GM12864 (cell line): Measurements from ENCODE around the gene ZNF516.

Source experiments
- DNase-seq: peaks from one replicate; pipeline ENCODE4 v3.0.0-alpha.2; 2011; ENCODE audit warnings: low read depth
- H3K4me3 ChIP-seq: 2 replicates; pipeline ENCODE4 v1.5.1; 2011; ENCODE audit warnings: mild to moderate bottlenecking, low read depth, low read length, control low read depth
- CTCF ChIP-seq: IDR thresholded peaks from 2 replicates; pipeline ENCODE4 v1.5.1; 2011; ENCODE audit warnings: low read depth, mild to moderate bottlenecking, moderate library complexity, low read length, control low read depth, inconsistent platforms; ENCODE audit errors: missing control alignments

The ZNF516 gene

GRCh38 chr18:76384861-76385680 is 110.0 kb downstream of the ZNF516 start:
- no peak for TF ChIP-seq CTCF
- DNase-seq, result no peak
- H3K4me3 ChIP-seq, result no peak overlapping the region

- TF ChIP-seq CTCF, result no peak
- H3K4me3 ChIP-seq, result no peak overlapping the region
- DNase-seq, result no peak
Observed at GRCh38 chr18:76384114-76384790, 110.8 kb downstream of the ZNF516 start.

- no peak for DNase-seq
- TF ChIP-seq CTCF, result no peak
- H3K4me3 ChIP-seq, result no peak overlapping the region
Observed at GRCh38 chr18:76383636-76384035, 111.4 kb downstream of the ZNF516 start.

- no peak overlapping the region for H3K4me3 ChIP-seq
- no peak for DNase-seq
- no peak for TF ChIP-seq CTCF
Observed at GRCh38 chr18:76382275-76382674, 112.8 kb downstream of the ZNF516 start.

- DNase-seq, result no peak
- TF ChIP-seq CTCF, result peak; percentile 46
- H3K4me3 ChIP-seq, result no peak overlapping the region
Observed at GRCh38 chr18:76380791-76381405, 114.1 kb downstream of the ZNF516 start.

GRCh38 chr18:76380127-76380729 is 114.8 kb downstream of the ZNF516 start:
- H3K4me3 ChIP-seq, result no peak overlapping the region
- no peak for DNase-seq

More at GRCh38 chr18:76380127-76380729, 114.8 kb downstream of the ZNF516 start:
- TF ChIP-seq CTCF, result no peak
